ENCODE measurements around the gene TBC1D16.

The TBC1D16 gene

DNA sequence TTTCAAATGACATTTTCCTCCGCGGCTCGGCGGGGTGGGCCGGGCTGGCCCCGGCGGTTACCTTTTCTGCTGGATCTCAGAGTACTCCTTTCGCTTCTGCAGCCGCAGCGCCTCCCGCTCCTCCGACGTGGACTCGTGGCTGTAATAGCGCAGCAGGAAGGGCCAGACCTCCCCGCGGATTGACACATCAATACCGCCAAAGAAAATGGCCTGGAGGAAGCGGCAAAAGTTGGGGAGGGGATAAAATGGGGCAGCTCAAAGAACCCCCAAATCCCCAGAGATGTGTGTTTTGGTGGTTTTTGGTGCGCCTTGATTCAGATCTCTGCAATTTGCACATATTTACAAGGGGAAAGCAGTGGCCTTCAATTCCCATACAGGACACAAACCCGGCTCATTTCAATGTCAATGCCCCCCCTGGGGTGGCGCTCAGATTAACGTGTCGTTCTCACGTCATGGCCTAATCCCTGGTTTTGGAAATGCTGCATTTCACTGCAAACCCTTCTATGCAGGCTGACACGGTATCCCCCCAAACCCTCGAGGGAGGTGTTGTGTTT is 85.9 kb downstream of the TBC1D16 start:
- no peak for DNase-seq

DNA sequence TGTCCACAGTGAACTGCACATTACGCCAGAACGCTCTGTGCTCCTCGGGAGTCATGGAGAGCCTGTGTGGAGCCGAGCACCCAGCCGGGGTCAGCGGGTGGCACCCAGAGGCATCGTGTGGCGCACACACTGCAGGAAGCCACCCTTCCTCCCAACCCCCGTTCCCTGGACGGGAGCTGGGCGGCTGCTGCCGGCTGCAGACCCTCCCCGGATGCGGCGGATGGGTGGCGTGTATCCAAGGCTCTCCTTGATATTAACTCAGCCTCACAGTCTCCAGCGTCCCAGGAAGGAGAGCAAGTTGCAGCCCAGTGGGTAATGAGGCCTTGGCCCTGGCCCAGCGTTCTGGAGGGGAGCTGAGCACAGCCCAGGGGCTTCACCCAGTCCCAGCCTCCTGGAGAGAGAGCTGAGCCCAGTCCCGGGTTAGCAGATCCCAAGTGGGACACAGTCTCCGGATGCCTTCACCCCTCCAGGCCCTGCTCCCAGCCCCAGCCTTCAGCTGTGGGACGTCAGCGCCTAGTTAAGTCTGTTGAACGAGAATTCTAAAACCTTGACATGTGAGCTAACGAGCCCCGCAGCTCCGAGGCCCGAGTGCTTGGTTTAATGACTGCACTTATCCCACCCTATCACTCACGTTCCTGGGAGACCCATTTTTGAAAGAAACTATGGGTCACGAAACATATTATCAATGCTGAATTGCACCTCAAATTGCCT is 86.6 kb downstream of the TBC1D16 start:
- DNase-seq = no peak

DNA sequence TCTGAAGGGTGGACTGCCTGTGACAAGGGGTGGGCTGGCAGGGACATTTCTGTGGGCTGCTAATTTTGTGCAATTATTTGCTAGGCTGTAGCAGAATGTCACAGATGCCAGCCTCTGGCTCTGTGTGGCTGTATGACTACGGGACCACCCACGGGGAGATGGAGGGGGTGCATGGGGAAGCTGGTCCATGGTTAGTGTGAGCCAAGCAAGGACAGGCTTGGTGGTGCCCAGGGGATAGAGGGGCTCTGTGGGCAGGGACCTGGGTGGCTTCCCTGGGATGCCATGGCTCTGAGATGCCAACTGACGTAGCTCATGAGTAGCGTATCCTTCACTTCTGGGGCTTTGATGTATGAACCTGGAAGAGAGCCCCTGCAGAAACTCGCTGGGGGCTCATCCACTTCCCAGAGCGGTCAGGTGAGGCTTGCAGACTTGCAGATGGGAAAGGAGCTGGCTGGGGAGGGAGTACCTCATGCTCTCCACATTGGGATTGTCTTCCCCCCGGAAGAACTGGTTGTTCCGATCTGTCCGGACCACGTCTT is 87.2 kb downstream of the TBC1D16 start:
- no peak for DNase-seq

DNA sequence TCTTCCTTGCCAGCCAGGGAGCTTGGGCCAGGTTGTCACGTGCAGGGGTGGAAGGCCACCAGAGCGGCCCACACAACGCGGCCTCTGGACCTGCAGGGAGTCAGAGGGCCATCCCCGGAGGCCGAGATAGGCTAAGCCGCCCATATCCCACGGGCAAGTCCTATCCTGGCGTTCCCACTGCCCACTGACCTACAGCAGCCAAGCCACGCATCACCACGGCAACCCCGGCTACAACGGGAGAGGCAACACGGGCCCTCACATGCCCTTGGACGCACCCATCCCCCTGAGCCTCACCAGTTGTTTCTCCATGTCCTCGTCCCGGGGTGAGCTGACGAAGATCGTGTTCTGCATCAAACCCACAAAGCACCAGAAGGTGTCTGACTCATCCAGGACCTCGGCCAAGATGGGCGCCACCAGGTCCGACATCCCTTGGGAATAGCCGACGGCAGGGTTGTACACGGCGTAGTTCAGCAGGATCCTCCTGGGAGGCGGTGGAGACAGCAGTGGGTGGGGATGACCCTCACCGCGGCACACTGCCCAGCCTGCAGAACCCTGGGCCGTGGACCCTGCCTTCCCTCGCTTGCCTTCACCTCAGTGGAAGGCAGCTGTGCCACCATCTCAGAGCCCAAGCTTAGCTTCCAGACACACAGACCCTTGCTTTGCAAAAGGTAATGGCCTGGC is 88.2 kb downstream of the TBC1D16 start:
- no peak for DNase-seq

DNA sequence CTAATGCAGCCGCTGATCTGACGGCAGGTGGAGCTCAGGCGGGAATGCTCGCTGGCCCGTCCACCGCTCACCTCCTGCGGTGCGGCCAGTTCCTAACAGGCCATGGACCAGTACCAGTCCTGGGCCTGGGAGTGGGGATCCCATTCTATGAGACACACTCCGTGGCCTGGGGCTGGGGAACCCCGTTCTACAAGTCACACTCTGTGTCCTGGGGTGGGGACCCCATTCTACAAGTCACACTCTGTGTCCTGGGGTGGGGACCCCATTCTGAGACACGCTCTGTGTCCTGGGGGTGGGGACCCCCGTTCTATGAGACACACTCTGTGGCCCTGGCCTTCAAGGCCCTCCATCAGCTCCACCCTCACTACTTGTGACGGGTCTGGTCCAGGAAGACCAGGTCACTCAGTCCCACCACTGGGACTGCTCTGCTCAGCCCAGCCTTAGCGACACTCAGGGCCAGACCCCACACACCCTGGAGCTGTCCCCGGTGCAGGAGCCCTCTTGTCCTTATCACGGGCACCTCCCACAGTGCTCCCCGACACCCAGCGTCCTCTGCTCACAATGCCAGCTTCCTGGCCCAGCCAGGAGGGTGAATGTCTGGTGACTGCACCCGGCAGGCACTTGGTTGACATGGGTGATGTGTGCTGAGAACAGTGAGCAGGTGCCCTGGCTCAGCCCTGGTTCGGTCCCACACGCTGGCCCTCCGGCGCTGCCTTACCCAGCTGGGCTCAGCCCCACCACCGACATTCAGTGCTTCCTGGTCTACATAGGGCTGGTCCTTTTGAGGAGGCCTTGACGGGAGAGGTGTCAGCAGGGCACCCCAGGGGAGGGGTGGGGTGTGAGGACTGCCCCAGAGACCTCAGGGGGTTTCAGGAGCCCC is 89.1 kb downstream of the TBC1D16 start:
- DNase-seq = no peak

DNA sequence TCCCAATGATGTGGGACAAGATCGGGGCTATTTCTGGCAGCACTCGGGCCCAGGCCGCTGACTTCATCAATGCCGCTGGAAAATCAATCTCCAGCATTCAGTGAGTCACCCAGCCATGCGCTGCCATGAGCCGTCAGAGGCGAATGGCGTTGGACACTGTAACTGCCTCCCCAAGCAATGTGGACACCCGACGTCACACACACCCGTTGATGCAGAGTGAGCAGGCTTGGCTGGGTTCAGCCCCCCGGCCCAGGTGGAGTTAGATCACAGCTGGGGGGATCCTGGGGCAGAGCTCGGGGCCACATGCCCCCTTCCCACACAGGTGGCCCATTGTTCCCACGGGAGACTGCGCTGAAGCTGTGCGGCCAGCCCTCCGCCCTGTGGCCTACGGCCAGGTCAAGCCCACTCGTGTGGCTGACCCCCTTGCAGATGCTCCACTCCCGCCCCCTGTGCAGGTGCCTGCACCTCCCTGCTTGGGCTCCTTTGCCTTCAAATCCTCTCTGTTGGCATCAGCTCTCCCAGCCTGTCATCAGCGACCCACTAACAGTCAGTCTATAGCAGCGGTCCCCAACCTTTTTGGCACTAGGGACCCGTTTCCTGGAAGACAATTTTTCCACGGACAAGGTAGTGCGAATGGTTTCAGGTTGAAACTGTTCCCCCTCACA is 89.9 kb downstream of the TBC1D16 start:
- DNase-seq = no peak

DNA sequence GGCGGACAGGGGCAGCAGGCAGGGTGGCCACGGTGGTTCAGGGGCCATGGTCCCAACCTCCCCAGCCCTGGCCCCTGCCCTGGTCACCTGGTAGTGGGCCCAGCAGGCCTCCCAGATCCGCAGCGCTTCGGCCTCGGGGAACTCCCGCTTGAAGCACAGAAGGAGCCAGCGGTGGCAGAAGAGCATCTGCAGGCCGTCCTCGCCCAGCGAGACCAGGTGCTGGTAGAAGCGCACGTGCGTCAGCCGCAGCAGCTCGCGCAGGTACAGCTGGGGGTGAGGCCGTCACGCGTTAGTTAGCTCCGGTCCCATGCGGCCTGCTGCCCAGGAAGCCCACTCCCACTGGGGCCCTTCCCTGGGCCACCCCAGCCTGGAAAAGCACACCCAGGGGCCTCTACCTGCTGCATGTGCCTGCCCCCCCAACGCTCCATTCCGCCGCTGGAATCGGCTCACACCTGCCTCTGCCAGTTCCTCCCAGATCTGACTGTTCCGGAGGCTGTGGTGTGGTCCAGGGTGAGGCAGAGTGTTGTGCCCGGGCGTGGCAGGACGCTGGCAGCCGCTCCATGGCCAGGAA is 90.8 kb downstream of the TBC1D16 start:
- no peak for DNase-seq

DNA sequence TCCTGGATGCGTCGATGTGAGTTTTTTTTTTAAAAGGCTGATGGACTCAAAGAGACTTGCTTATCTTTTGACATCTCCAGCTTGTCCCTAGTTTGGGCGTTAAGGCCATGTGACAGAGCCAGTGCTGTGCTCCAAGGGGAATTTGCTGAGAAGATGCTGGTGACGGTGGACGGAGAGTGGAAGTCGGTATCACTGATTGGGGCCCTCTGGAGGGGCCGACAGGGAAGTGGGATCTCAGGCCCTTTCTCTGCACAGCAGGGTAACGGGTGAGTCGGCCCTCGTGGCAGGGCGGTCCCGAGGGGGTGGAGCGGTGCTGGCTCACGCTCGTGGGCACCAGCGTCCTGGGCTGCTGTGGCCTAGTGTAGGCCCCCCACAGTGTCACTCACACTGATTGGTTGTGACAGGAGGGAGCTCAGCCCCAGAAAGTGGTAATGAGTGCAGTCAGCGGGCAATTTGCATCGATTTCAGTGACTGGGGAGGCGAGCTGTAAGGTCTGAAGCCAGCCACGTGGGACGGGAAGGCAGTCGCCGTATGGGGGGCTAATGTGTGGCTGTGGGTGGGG is 91.3 kb downstream of the TBC1D16 start:
- no peak for DNase-seq

DNA sequence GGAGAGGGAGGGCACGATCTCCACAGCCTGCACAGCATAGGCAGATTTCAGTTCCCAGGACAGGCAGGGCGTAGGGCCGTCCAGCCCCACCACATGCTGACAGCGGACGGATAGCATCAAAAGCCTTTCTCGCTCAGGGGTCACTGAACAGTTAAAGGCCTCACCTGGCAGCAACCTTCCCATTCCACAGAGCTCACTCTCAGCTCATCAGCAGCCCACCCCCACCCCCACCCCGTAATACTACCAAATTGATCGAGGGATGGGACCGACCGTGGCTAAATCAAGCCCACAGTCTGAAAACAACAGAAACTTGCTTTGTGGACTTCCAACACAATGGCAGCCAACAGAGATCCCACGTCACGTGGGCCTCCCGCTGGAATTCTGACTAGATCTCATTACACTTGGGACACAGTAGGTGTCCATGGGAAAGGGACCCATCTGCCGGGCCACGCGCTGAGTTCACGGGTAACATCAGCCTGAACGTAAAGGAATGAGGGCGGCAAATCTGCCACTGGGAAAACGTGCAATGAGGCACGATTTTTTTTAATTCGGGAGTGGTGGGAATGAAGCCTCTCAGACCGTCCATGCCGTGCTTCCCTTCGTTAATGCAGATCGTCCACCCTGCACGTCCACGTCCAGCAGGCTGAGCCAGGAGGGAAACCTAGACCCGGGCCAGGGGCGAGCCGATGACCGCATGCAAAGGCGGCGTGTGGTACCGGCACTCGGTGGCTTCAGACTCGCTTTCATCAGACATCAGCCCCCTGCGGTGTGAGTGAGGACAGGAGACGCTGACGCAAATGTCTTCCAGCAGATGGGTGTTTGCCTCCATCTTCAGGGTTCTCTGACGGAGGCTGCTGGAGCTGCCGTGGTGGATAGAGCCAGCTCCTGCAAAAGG is 92.1 kb downstream of the TBC1D16 start:
- no peak for DNase-seq

DNA sequence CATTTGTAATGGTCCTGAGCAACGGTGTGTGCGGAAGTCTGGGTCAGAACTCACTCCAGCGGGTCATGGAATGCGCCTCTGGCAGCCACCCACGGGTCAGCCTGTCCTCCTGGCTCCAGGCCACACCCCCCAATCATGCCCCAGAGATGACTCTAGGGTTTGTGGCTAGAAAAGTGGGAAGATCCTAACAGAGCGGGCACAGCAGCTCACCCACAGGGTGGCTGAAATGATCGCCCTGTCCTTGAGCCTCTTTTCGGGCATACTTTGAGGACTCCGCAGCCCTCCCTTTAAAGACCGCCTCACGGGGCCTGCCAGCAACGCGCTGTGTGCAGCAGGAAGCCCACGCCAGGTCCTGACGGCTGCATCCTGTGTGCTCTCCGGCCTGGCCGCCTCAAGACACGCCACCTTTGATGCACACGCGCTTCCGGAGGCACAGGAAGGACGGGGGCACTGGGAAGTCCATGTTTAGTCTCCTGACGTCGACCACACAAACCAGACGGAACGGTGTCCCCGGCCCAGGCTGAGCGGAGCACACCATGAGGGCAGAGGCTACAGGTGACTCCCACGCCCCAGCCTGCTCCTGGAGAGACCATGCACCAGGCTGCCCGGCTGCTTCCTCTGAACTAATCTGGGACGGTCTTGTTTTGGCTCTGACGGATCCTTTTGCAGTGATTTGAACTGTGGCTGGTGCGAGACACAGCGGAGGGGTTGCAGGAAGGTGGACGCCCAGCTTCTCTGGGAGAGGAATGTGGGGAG is 92.9 kb downstream of the TBC1D16 start:
- DNase-seq = peak; percentile 16

DNA sequence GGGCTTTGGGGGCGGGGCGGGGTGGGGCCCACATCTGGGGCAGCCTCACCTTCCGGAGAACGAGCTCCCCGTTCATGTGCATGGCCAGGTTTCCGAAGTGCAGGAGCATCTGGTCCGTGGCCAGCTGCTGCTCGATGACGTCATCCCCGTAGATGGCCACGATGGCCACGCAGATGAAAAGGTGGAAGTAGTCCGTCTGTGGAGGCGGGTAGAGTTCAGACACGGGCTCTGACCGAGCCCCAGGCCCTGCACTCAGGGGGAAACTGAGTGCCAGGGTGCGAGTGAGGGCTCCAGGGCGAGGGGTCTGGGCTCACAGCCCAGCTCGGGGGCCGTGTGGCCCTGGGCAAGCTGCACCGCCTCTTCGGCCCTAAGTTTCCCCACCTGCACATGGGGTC is 93.7 kb downstream of the TBC1D16 start:
- DNase-seq = no peak

DNA sequence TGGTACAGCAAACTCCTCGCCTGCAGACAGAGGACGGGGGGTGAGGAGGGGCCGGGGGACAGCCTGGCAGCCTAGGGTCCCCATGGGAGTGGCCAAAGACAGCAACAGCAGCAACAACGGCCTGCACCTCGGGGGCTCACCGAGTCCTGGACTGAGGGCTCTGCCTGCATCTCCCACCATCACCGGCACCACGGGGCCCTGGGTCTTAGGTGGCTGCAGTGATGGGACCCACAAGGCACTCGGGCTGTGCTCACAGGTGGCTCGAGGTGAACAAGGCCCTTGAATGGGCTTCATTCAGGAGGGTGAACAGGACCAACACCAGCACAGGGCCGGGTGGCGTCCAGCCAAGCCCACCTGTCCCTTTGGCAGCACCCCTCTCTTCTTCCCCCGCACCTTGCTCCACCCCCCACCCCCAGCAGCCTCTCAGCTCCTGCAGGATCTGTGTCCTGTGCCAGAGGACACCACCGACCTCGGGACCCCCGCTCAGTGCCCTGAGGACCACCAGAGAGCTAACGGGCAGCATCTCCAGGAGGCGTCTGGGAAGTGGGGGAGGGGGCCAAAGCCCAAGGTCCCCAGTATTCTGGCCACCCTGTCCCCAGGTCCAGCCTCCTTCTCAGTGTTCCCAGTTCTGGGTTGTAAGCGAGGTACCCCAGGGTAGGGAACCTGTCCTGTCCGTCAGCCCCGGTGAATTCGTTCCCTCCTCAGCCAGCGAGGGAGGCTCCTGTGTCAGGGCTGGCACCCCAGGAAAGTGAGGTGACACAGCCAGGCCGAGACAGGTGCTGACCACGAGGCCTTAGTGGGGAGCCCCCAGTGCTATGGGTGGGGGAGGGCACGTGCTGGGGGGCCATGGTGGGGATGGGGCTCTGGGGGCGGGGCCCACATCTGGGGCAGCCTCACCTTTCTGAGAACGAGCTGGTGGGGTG is 94.3 kb downstream of the TBC1D16 start:
- no peak for DNase-seq

DNA sequence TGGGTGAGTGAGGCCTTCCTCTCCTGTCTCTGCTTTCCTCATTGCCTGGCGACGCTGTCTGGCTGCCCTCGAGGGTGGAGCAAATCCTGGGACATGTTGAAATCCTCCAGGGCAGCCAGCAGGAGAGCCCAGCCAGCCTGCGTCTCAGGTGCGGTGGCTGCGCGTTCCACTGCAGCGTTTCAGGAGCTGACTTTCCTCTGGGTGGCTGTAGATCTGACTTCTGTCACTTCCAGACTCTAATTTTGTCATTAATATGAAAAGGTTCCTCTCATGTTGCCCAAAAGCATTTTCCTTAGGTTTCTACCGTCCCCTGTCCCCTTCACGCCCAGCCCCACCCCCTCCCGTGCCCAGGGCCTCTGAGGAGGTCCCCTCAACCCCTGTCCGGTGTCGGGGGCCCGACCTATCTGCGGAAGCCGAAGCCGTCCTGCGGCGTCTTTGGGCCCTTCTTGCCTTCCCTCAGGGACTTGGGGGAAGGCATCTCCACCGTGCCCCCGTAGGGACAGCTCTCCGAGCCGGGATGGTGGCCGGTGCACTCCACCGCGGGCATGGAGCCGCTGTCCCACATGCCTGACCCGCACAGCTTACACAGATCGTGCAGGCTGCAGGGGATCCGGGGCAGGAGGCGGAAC is 95.1 kb downstream of the TBC1D16 start:
- no peak for DNase-seq

DNA sequence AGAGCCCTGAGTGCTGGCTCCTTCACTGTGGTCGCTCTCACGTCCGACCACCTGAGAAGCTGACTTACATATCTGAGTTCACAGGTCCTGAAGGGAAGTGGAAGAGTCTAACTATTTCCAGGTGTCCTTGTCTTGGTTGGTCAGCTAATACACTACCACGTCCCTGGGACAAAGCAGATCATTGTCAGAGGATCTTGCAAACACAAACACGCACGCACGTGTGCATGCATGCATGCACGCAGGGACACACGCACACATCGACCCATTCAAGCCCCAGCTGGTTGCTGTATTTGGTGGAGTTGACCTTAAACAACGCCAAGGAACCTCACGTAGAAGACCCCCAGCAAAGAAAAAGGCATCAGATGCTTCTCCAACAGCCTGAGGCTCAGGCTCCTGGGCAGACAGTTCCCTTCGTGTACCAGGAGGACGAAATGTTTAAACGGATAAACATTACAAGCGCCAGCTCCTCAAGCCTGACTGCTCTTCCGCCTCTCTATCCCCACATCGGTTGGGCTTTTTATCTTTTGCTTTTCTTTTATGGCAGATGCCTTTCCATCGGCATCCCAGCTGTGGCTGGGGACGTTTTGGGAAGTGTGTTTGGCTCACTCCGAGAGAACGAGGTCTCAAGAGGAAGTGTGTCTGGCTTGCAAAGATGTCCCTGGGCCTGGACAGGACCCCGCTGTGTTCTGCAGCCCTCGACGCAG is 95.8 kb downstream of the TBC1D16 start:
- no peak for DNase-seq

DNA sequence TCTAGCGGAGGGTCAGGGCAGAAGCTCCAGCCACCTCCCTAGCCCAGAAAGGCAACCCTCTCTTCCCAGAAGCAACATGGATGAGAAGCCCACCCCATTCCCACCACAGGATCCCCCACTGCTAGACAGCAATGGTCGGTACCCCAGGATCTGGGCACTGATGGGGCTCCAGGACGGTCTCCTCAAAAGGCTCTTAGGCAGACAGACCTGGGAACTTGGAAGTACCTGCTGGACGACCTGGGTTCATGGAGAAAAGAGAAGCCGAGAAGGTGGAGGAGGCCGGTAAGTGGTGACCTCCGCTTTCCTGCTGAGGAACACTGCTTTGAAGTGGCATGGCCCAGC is 96.6 kb downstream of the TBC1D16 start:
- DNase-seq = no peak

DNA sequence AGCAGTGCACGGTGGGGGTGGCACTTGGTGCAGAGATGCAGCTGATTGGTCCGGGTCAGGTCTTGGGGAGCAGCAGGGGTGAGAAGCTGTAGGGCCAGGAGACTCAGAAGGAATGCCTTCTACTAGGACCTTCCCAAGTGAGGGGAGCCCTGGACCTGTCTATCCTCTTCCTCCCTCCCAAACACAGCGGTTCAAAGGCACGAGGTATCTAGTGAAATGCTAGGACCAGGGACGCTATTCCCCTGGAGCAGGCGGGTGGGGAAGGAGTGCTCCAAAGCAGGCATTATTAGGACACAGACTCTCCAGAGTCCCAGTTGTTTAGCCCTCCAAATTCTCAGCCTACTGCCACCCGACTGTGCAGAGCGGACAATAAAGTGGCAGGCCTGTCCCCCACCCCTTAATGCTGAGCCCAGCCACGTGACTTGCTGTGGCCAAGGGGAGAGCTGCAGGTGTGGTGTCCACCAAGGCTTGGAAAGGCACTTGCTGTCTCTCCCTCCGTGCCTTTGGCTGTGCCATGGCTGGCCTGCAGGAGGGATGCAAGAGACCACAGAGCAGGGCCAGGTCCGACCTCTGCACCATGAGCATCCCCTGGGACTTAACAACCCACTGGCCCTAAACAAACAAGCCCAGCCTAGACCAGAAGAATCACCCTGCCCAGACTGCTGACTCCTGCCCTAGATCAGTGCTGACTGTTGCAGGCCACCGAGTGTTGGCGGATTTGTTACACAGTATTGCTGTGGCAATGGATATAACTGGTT is 97.2 kb downstream of the TBC1D16 start:
- DNase-seq = no peak
